Activated CD8-positive, alpha-beta T cell treated with anti-CD3 and anti-CD28 coated beads, Interleukin-2, amount 10 ng/mL, durations not matched to agents 7 days and 5 days (primary cell): Measurements from ENCODE around the gene EFNB1. TPM values are rescaled to one million over a fixed set of nuclear protein-coding genes. Genes with fewer than 3 reads are reported as not detected.

ENCODE experiments used
- ATAC-seq: fragments of 150-1000 bp; cut with Tn5 transposase; one replicate; pipeline ENCODE4 v1.10.0; 2021; ENCODE audit warnings: moderate library complexity
- CTCF ChIA-PET: fragments of 350-600 bp; sonication (Branson Sonifier 250); formaldehyde crosslinking; loops from one replicate; lab custom pipeline; 2021; ENCODE audit warnings: antibody characterized with exemption; lab: Charles Lee
- POLR2A ChIA-PET: fragments of 350-600 bp; sonication (Branson Sonifier 250); formaldehyde crosslinking; loops from one replicate; lab custom pipeline; 2021; ENCODE audit warnings: antibody characterized with exemption; lab: Charles Lee
- DNase-seq: peaks from one replicate; pipeline ENCODE4 v3.0.0-alpha.2; 2020
- H3K27ac Mint-ChIP-seq: one replicate; pipeline ENCODE4 v1.8.0; 2021; ENCODE audit warnings: mild to moderate bottlenecking, mixed read lengths
- H3K27me3 Mint-ChIP-seq: one replicate; pipeline ENCODE4 v1.8.0; 2021; ENCODE audit warnings: low read depth, mixed read lengths
- H3K36me3 Mint-ChIP-seq: one replicate; pipeline ENCODE4 v1.8.0; 2021; ENCODE audit warnings: low read depth, mixed read lengths
- H3K4me1 Mint-ChIP-seq: one replicate; pipeline ENCODE4 v1.8.0; 2021; ENCODE audit warnings: low read depth, mixed read lengths
- H3K4me3 Mint-ChIP-seq: one replicate; pipeline ENCODE4 v1.8.0; 2021; ENCODE audit warnings: mild to moderate bottlenecking, mixed read lengths
- H3K9me3 Mint-ChIP-seq: one replicate; pipeline ENCODE4 v1.8.0; 2022; ENCODE audit warnings: mixed read lengths; ENCODE audit not compliant: insufficient read depth
- total RNA-seq, 2 experiments: library from RNA; stranded (reverse); gene quantifications; one replicate each; pipeline ENCODE4 v1.2.3, GENCODE V29; 2021

The EFNB1 gene
- total RNA-seq, 2 experiments from 2014 or later, result 4.1 to 4.2 TPM

- Mint-ChIP-seq H3K27me3 (peaks cover under 1% of the 10 kb centered on the region), H3K9me3 (no peaks in the 10 kb centered on the region), H3K4me3 (no peak overlapping the region), H3K36me3 (no peaks in the 10 kb centered on the region), H3K4me1 (peaks cover 1% of the 10 kb centered on the region), H3K27ac (no peak overlapping the region)
- POLR2A ChIA-PET, result no interaction called here
- ATAC-seq, result no peak
- CTCF ChIA-PET, result interaction anchor here (1.5 kb wide), 1 partner anchor 9 kb away, joined by 4 read pairs; no protein-coding TSS in a partner anchor
- no peak for DNase-seq
Measured at GRCh38 chrX:68837119-68837518, 8.3 kb downstream of the EFNB1 start.

GRCh38 chrX:68838571-68838910, 9.7 kb downstream of the EFNB1 start:
- no peaks in the 10 kb centered on the region for H3K4me1 Mint-ChIP-seq
- ChIA-PET CTCF (no interaction called here), POLR2A (no interaction called here)
- no peaks in the 10 kb centered on the region for H3K36me3 Mint-ChIP-seq
- H3K4me3 Mint-ChIP-seq, result no peak overlapping the region
- H3K27me3 Mint-ChIP-seq, result no peaks in the 10 kb centered on the region
- no peaks in the 10 kb centered on the region for H3K9me3 Mint-ChIP-seq
- no peak overlapping the region for H3K27ac Mint-ChIP-seq
- DNase-seq, result no peak
- ATAC-seq, result no peak

- Mint-ChIP-seq H3K36me3 (no peaks in the 10 kb centered on the region), H3K9me3 (no peaks in the 10 kb centered on the region), H3K27me3 (no peaks in the 10 kb centered on the region), H3K4me3 (no peak overlapping the region), H3K27ac (no peak overlapping the region), H3K4me1 (no peaks in the 10 kb centered on the region)
- ChIA-PET POLR2A (no interaction called here), CTCF (no interaction called here)
- DNase-seq (no peak), ATAC-seq (no peak)
Measured at GRCh38 chrX:68839771-68840170, 10.9 kb downstream of the EFNB1 start.

- ChIA-PET POLR2A (no interaction called here), CTCF (no interaction called here)
- no peak for ATAC-seq
- H3K4me1 Mint-ChIP-seq, result no peaks in the 10 kb centered on the region
- H3K27ac Mint-ChIP-seq, result no peak overlapping the region
- H3K9me3 Mint-ChIP-seq, result no peaks in the 10 kb centered on the region
- no peak overlapping the region for H3K4me3 Mint-ChIP-seq
- no peaks in the 10 kb centered on the region for H3K36me3 Mint-ChIP-seq
- DNase-seq, result no peak
- no peaks in the 10 kb centered on the region for H3K27me3 Mint-ChIP-seq
Measured at GRCh38 chrX:68840256-68840655, 11.4 kb downstream of the EFNB1 start.

- H3K9me3 Mint-ChIP-seq, result no peaks in the 10 kb centered on the region
- no peak overlapping the region for H3K27ac Mint-ChIP-seq
- H3K27me3 Mint-ChIP-seq, result no peaks in the 10 kb centered on the region
- no peak for DNase-seq
- no peaks in the 10 kb centered on the region for H3K4me1 Mint-ChIP-seq
- no peak for ATAC-seq
- CTCF ChIA-PET, result no interaction called here
- no peaks in the 10 kb centered on the region for H3K36me3 Mint-ChIP-seq
- POLR2A ChIA-PET, result no interaction called here
- no peak overlapping the region for H3K4me3 Mint-ChIP-seq
Measured at GRCh38 chrX:68841251-68842049, 12.6 kb downstream of the EFNB1 start.

GRCh38 chrX:68842351-68842750, 13.5 kb downstream of the EFNB1 start:
- POLR2A ChIA-PET, result no interaction called here
- H3K27me3 Mint-ChIP-seq, result no peaks in the 10 kb centered on the region
- CTCF ChIA-PET, result no interaction called here
- DNase-seq, result no peak
- ATAC-seq, result no peak
- no peaks in the 10 kb centered on the region for H3K4me1 Mint-ChIP-seq
- H3K36me3 Mint-ChIP-seq, result no peaks in the 10 kb centered on the region
- no peaks in the 10 kb centered on the region for H3K9me3 Mint-ChIP-seq
- no peak overlapping the region for H3K27ac Mint-ChIP-seq
- H3K4me3 Mint-ChIP-seq, result no peak overlapping the region

GRCh38 chrX:68842781-68843581, 14.2 kb downstream of the EFNB1 start:
- Mint-ChIP-seq H3K4me1 (no peaks in the 10 kb centered on the region), H3K36me3 (no peaks in the 10 kb centered on the region), H3K27ac (no peak overlapping the region), H3K9me3 (no peaks in the 10 kb centered on the region), H3K4me3 (no peak overlapping the region), H3K27me3 (no peaks in the 10 kb centered on the region)
- ChIA-PET POLR2A (no interaction called here), CTCF (no interaction called here)
- ATAC-seq (no peak), DNase-seq (no peak)

- POLR2A ChIA-PET, result no interaction called here
- CTCF ChIA-PET, result no interaction called here
- H3K9me3 Mint-ChIP-seq, result no peaks in the 10 kb centered on the region
- no peak overlapping the region for H3K4me3 Mint-ChIP-seq
- H3K27me3 Mint-ChIP-seq, result no peaks in the 10 kb centered on the region
- ATAC-seq (no peak), DNase-seq (no peak)
- no peaks in the 10 kb centered on the region for H3K36me3 Mint-ChIP-seq
- H3K4me1 Mint-ChIP-seq, result no peaks in the 10 kb centered on the region
- no peak overlapping the region for H3K27ac Mint-ChIP-seq
Measured at GRCh38 chrX:68843992-68844391, 15.2 kb downstream of the EFNB1 start.

GRCh38 chrX:68844581-68844980, 15.8 kb downstream of the EFNB1 start:
- DNase-seq, result no peak
- no peak for ATAC-seq
- Mint-ChIP-seq H3K9me3 (no peaks in the 10 kb centered on the region), H3K36me3 (no peaks in the 10 kb centered on the region), H3K27ac (no peak overlapping the region), H3K27me3 (no peaks in the 10 kb centered on the region), H3K4me3 (no peak overlapping the region), H3K4me1 (no peaks in the 10 kb centered on the region)
- ChIA-PET POLR2A (no interaction called here), CTCF (no interaction called here)

GRCh38 chrX:68846536-68846935, 17.7 kb downstream of the EFNB1 start:
- Mint-ChIP-seq H3K9me3 (no peaks in the 10 kb centered on the region), H3K36me3 (no peaks in the 10 kb centered on the region), H3K4me3 (no peak overlapping the region), H3K4me1 (no peaks in the 10 kb centered on the region), H3K27ac (no peak overlapping the region), H3K27me3 (no peaks in the 10 kb centered on the region)
- no peak for ATAC-seq
- DNase-seq, result no peak
- ChIA-PET CTCF (no interaction called here), POLR2A (no interaction called here)

- Mint-ChIP-seq H3K36me3 (no peaks in the 10 kb centered on the region), H3K9me3 (no peaks in the 10 kb centered on the region), H3K27ac (no peak overlapping the region), H3K4me1 (no peaks in the 10 kb centered on the region), H3K4me3 (no peak overlapping the region), H3K27me3 (no peaks in the 10 kb centered on the region)
- DNase-seq, result no peak
- ATAC-seq, result no peak
- CTCF ChIA-PET, result no interaction called here
- POLR2A ChIA-PET, result no interaction called here
Measured at GRCh38 chrX:68847172-68847571, 18.4 kb downstream of the EFNB1 start.

GRCh38 chrX:68848189-68848940, 19.5 kb downstream of the EFNB1 start:
- POLR2A ChIA-PET, result no interaction called here
- Mint-ChIP-seq H3K9me3 (no peaks in the 10 kb centered on the region), H3K27ac (no peak overlapping the region), H3K4me1 (no peaks in the 10 kb centered on the region), H3K27me3 (no peaks in the 10 kb centered on the region), H3K4me3 (no peak overlapping the region), H3K36me3 (no peaks in the 10 kb centered on the region)
- no peak for DNase-seq
- CTCF ChIA-PET, result no interaction called here
- no peak for ATAC-seq
